Activated CD8-positive, alpha-beta memory T cell treated with anti-CD3 and anti-CD28 coated beads for 36 hours (primary cell): ENCODE measurements around the gene SP6. TPM values are rescaled to one million over a fixed set of nuclear protein-coding genes. Genes with fewer than 3 reads are reported as not detected.

Source experiments
- CTCF ChIA-PET: fragments of 350-600 bp; sonication (Branson Sonifier 250); formaldehyde crosslinking; loops from one replicate; lab custom pipeline; 2021; ENCODE audit warnings: antibody characterized with exemption; lab: Charles Lee
- POLR2A ChIA-PET: fragments of 350-600 bp; sonication (Branson Sonifier 250); formaldehyde crosslinking; loops from one replicate; lab custom pipeline; 2021; ENCODE audit warnings: antibody characterized with exemption; lab: Charles Lee
- total RNA-seq, 2 experiments: library from RNA; stranded (reverse); gene quantifications; one replicate each; pipeline ENCODE4 v1.2.3, GENCODE V29; 2021

Gene SP6
- total RNA-seq, 2 experiments from 2014 or later, result 0.08 TPM; not detected in 1

DNA sequence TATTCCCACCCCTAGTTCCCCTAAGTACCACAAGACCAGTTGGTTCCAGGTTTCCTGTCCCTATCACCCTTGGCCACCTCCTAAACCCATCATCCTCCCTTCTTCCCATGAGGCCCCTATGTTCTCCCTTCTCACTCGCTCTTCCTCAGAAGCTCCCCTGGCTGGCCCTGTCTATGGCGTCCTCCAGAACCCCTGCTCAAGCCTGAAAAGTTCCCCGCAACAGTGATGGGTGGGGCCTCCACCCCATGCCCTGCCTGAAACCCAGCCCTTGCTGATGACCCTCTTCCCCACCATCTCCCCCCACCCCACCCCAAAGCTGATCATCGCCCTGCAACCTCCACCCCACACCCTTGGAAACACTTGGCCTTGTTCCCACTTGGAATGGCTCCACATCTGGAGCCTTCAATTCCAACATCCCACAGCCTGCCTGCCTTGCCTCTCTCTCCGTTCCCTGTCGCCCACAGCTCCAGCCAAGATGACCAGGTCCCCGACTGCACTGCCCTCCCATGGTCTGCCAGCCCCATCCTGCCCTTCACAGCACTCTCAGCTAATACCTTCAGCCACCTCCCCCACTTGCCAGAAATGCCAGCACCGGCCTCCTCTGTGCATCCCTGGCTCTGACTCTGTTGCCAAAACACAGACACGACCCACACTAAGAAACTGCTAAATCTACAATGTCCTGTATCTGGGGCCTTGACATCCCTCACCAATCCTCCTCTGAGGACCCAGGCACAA lies 39.9 kb downstream of the SP6 start:
- POLR2A ChIA-PET, result interaction anchor here (0.6 kb wide), 1 partner anchor 161 kb away, joined by 3 read pairs; no protein-coding TSS in a partner anchor
- CTCF ChIA-PET, result interaction anchor here (1.6 kb wide), 1 partner anchor 93 kb away, joined by 4 read pairs; no protein-coding TSS in a partner anchor

DNA sequence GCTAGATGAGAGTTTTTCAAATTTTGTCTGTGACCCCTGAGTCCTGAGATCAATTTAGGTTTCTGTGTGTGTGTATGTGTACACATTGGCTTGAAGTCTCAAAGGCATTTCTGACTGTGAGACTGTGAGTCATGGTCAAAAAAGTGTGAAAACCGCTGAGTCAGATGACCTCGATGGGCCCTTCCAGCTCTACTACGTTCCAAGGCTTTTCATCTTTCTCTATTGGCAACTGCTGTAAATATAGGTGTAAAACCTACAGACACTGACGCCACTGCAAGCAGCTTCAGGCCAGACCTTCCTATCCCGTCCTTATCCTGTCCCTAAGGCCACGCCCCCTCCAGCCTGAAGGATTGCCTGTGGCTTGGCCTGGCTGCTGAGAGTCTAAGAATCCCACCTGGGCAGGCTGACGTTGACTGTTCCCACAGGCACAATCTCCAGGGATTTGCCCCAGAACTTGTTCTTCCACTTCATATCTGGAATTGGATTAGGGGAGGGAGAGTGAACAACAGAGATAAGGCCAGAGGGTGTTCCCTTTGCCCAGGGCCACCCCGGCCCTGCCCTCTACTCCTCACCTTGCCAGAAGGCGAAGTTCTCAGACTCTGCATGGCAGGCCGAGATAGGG lies 40.7 kb downstream of the SP6 start:
- ChIA-PET CTCF (interaction anchor here (0.6 to 1.6 kb wide), 4 partner anchors 20 to 1073 kb away, joined by 3 to 4 read pairs (median 4); no protein-coding TSS in a partner anchor), POLR2A (interaction anchor here (0.7 kb wide), 1 partner anchor 127 kb away, joined by 10 read pairs; no protein-coding TSS in a partner anchor)

GRCh38 chr17:47808830-47809480 lies 42.0 kb downstream of the SP6 start:
- ChIA-PET CTCF (interaction anchor here (0.6 kb wide), 1 partner anchor 165 kb away, joined by 3 read pairs; no protein-coding TSS in a partner anchor), POLR2A (interaction anchor here (0.5 kb wide), 1 partner anchor 44 kb away, joined by 5 read pairs; no protein-coding TSS in a partner anchor)

DNA sequence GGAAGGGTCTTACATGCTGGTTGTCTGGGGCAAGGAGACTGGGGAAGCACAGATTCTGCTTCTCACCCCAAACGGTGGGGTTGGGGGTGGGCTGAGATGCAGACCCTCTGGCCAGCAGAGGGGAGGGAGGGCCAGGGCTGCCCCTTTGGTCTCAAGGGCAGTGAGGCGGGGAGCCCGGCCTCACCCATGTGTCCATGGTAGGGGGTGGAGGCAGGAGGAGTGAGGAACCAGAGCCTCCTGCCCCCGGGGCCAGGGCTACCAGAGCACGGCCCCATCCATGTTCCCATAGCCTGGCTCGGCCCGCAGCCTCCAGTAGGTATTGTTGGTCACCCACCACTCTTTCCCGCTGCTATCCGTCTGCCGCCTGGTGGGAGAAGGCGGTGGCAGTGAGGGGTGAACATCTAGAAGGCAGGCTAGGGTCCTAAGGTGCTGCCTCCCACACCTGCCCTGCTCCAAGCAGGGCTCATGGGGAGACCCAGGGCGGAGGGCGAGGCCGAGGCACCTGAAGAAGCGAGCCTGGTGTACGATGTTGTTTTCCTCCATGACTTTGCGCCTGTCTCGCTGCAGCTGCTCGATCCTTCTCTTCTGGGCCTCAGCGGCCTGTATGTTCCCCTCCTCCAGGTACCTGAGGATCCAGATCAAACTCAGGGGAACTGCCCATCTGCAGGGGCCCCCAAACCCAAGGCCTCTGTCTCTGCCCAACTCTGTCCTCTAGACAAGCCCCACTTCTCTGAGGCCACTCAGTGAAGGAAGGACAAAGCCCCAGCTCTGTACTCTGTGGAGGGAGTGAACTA lies 42.7 kb downstream of the SP6 start:
- ChIA-PET POLR2A (no interaction called here), CTCF (interaction anchor here (0.6 kb wide), 1 partner anchor 165 kb away, joined by 3 read pairs; no protein-coding TSS in a partner anchor)

- ChIA-PET POLR2A (no interaction called here), CTCF (no interaction called here)
Observed at GRCh38 chr17:47807421-47807820, 43.5 kb downstream of the SP6 start.

GRCh38 chr17:47806913-47807255 lies 44.1 kb downstream of the SP6 start:
- ChIA-PET CTCF (no interaction called here), POLR2A (no interaction called here)

GRCh38 chr17:47806026-47806912 lies 44.7 kb downstream of the SP6 start:
- CTCF ChIA-PET, result no interaction called here
- POLR2A ChIA-PET, result no interaction called here

- ChIA-PET POLR2A (no interaction called here), CTCF (interaction anchor here (1.6 kb wide), 1 partner anchor 67 kb away, joined by 3 read pairs; no protein-coding TSS in a partner anchor)
Observed at GRCh38 chr17:47804461-47804860, 46.5 kb downstream of the SP6 start.

DNA sequence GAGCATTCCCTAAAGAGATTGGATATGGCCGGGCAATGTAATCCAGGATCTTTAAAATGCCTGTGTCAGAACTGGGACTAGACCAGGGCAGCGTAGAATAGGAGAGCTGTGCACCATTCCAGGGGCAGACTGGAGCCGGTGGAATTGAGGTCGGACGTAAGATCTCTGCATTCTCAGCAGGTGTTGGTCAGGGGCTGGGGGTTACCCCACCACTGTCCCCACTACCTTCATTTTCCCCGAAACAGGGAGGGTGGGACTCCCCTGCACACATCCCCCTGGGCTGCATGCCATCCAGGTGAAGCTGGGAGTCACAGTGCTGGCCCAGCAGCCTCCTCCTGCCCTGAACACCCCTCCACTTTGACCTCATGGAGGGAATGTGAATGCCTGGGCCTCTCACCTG lies 47.2 kb downstream of the SP6 start:
- POLR2A ChIA-PET, result no interaction called here
- CTCF ChIA-PET, result interaction anchor here (1.6 kb wide), 1 partner anchor 66 kb away, joined by 3 read pairs; no protein-coding TSS in a partner anchor

DNA sequence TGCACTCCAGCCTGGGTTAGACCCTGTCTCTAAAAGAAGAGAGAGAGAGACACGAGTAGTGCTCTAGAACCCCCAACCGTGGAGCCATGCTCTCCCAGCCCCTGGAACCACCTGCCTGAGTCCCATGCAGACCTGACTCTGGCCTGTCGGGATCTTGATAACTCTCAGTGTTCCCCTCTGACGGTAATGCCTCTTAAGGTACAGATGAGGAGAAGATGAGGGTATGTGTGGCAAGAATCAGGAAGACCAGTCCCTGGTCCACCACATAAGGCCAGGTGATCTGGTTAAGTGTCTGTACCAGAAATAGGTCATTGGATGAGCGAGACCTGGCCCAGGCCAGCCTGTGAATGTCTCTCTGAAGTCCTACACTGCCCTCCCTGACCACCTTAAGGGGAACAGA lies 47.8 kb downstream of the SP6 start:
- CTCF ChIA-PET, result no interaction called here
- POLR2A ChIA-PET, result no interaction called here

DNA sequence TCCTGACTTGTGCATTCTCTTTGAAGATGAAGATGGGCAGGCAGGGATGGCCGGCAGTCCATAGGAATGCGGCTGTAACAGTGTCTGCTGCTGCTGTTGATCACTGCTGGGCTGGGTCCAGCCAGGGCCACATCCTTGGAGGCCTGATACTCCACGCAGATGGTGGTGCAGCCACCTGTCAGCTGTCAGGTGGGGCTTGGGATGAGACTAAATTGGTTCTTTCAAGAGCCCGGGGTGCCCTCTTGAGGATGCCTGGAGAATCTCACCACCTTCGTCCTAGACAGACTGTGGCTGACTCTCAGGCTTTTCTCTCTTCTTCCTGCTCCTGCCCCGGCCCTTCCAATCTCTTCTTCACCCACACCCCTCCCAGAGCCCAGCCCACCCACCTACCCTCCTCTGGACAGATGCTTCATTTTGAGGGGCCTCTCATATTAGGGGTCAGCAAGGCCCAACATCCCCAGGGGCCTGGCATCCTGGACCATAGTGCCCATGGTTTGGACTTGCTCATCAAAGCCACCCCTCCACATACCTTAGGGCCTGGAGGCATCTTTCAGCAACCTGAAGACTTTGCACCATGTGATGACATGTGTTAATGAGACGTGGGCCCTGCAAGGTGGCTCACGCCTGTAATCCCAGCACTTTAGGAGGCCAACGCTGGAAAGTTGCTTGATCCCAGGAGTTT lies 48.5 kb downstream of the SP6 start:
- CTCF ChIA-PET, result interaction anchor here (0.6 to 1.6 kb wide), 7 partner anchors 12 to 150 kb away, joined by 3 to 4 read pairs (median 4); no protein-coding TSS in a partner anchor
- POLR2A ChIA-PET, result no interaction called here

DNA sequence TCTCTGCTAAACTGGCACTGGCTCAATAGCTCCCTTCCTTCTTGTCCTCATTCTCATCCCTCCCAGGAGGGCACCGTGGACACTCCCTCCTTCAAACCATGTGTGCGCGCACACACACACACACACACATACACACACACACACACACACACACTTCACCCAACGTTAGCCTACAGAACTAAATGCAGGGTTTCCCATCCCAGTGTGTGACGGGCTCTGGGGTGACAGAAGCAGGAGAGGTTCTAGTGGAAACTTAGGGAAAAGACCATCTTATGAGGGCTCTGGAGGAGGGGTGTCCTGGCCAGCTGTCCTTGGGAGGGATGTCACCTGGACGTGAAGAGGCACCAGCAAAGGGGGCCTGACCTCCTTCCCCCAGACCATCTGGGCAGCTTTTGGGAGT lies 49.1 kb downstream of the SP6 start:
- POLR2A ChIA-PET, result no interaction called here
- CTCF ChIA-PET, result interaction anchor here (0.6 to 1.6 kb wide), 12 partner anchors 11 to 149 kb away, joined by 3 to 4 read pairs (median 3); no protein-coding TSS in a partner anchor

- POLR2A ChIA-PET, result no interaction called here
- CTCF ChIA-PET, result interaction anchor here (0.7 to 1.6 kb wide), 7 partner anchors 11 to 69 kb away, joined by 3 to 4 read pairs (median 3); no protein-coding TSS in a partner anchor
Observed at GRCh38 chr17:47801176-47801765, 49.7 kb downstream of the SP6 start.

DNA sequence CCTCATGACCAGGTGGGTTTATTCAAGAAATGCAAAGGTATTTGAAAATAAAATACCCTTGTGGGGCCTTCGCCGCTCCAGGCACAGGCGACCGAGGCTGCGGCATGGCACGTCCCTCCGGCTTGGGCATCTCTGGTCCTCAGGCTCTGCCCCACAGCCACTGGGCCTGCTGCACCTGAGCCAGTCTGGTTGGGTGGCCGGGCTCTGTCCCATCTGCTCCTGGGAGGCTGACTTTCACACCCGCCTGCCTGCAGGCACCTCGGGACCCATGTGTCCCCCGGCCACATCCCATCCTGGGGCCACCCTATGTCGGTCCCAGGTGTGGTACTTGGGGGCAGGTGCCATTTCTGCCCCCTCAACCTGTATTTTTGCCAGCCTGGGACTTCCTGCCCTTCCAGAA lies 50.3 kb downstream of the SP6 start:
- CTCF ChIA-PET, result interaction anchor here (1.0 to 1.3 kb wide), 3 partner anchors 14 to 68 kb away, joined by 3 to 4 read pairs (median 3); no protein-coding TSS in a partner anchor
- POLR2A ChIA-PET, result no interaction called here

DNA sequence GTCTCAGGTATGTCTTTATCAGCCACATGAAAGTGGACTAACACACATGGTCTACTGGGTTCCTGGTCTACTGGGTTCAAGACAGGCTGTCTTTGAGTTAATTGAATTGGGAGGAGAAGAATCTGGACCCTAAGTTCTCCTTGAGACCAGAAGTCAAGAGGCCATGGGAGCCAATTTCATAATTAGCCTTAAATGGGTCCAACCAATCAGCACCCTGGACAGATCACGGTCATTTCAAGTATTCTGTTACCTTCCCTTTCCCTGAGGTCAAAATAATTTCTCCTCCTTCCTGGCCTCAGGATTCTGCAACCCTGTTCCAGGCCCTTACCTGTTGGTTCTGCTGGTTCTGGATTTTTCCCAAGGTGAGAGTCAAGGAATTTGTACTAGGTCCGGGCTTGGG lies 53.2 kb downstream of the SP6 start:
- POLR2A ChIA-PET, result no interaction called here
- CTCF ChIA-PET, result no interaction called here
